Activated T-helper 2 cell treated with anti-CD3 and anti-CD28 coated beads, Interferon-gamma antibody, Interleukin-2, Interleukin-4, amounts not matched to agents 10 μg/mL and 5 μg/mL and 100 μg/mL, durations not matched to agents 14 hours and 24 hours and 36 hours (primary cell): ENCODE data around the gene OR52R1. TPM values are rescaled to one million over a fixed set of nuclear protein-coding genes. Genes with fewer than 3 reads are reported as not detected.

ENCODE experiments used
- DNase-seq: peaks from one replicate; pipeline ENCODE4 v3.0.0; 2021; ENCODE audit warnings: low spot score
- H3K27ac Mint-ChIP-seq: one replicate; pipeline ENCODE4 v1.8.0; 2021; ENCODE audit warnings: mixed read lengths
- H3K27me3 Mint-ChIP-seq: one replicate; pipeline ENCODE4 v1.8.0; 2021; ENCODE audit warnings: low read depth, mixed read lengths
- H3K36me3 Mint-ChIP-seq: one replicate; pipeline ENCODE4 v1.8.0; 2021; ENCODE audit warnings: low read depth, mixed read lengths
- H3K4me1 Mint-ChIP-seq: one replicate; pipeline ENCODE4 v1.8.0; 2021; ENCODE audit warnings: low read depth, mixed read lengths
- H3K4me3 Mint-ChIP-seq: one replicate; pipeline ENCODE4 v1.8.0; 2021; ENCODE audit warnings: low read depth, mild to moderate bottlenecking, moderate library complexity, mixed read lengths
- H3K9me3 Mint-ChIP-seq: one replicate; pipeline ENCODE4 v1.8.0; 2021; ENCODE audit warnings: mixed read lengths
- intact Hi-C: fragments of 100-400 bp; cut with micrococcal nuclease; formaldehyde crosslinking; loops from one replicate; pipeline ENCODE4 v1.15.1; 2023
- total RNA-seq: library from RNA; stranded (reverse); gene quantifications from 2 replicates; pipeline ENCODE4 v1.2.3, GENCODE V29; 2022

The OR52R1 gene
- total RNA-seq, 1 donor from 2014 or later, result not detected

DNA sequence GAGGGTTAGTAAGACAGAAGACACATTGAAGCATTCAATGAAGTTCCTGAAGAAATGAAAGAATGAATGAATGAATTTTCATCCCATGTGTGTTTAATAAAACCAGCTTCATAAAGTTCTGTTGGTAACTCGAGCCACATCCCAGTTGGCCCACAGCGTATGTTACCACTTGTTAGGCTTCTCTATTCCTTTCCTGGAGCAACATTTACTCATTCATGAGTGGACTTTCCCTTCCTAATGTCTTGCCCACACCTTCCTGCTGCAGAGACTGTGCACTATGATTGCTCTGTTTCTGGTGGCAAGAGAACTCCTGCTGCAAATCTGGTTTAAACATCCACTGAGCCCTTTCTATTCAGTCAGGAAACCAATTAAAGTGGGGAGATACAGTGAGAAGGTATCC lies 7.0 kb downstream of the OR52R1 start:
- Mint-ChIP-seq H3K27me3 (no peaks in the 10 kb centered on the region), H3K36me3 (no peaks in the 10 kb centered on the region), H3K4me3 (no peak overlapping the region), H3K27ac (no peak overlapping the region), H3K9me3 (no peaks in the 10 kb centered on the region), H3K4me1 (no peaks in the 10 kb centered on the region)
- DNase-seq, result no peak
- intact Hi-C loops, result no loop called here

DNA sequence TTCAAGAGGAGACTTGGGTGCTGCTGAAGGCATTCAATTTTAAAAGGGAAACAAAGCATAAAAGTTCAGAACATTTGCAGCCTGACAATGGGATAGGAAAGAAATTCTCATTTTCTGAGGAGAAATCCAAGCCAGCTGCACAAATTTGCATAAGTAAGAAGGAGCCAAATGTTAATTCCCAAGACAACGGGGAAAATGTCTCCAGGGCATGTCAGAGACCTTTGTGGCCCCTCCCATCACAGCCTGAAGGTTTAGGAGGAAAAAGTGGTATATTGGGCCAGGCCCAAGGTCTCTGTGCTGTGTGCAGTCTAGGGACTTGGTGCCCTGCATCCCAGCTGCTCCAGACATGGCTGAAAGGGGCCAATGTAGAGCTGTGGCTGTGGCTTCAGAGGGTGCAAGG lies 21.7 kb downstream of the OR52R1 start:
- no peaks in the 10 kb centered on the region for H3K9me3 Mint-ChIP-seq
- DNase-seq, result no peak
- H3K4me1 Mint-ChIP-seq, result no peaks in the 10 kb centered on the region
- H3K27ac Mint-ChIP-seq, result no peak overlapping the region
- intact Hi-C loops, result no loop called here
- H3K4me3 Mint-ChIP-seq, result no peak overlapping the region
- H3K36me3 Mint-ChIP-seq, result no peaks in the 10 kb centered on the region
- no peaks in the 10 kb centered on the region for H3K27me3 Mint-ChIP-seq

- Mint-ChIP-seq H3K4me1 (no peaks in the 10 kb centered on the region), H3K4me3 (no peak within 1 kb of the TSS)
Measured at GRCh38 chr11:4769838-4770237, 34.3 kb downstream of the OR52R1 start, which contains the start of gene OR51F1. Gene OR51F1, minus strand, starts transcription at chr11:4769938. Its CDS starts 0 bp downstream, at chr11:4769938.

DNA sequence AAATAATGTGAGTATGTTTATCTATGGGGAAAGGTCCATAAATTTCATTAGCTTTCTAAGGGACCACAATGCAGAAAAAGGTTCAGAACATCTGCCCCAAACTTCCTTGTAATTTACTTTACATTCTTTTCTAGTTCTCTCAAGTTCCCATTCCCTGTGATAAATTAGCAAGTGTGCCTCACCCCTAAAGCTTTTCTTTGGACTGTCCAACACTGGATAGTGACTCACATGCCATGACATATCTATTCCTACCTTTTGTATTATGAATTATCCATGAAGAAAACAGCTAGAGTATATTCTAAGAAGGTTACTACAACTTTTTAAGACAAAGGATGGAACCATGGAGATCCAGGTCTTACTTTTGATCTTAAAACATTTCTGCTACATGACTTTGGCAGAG lies 36.1 kb downstream of the OR52R1 start:
- Mint-ChIP-seq H3K27ac (no peak overlapping the region), H3K36me3 (no peaks in the 10 kb centered on the region), H3K9me3 (no peaks in the 10 kb centered on the region), H3K27me3 (no peaks in the 10 kb centered on the region), H3K4me3 (no peak overlapping the region), H3K4me1 (peaks cover under 1% of the 10 kb centered on the region)
- no peak for DNase-seq
- intact Hi-C loops, result no loop called here

More at GRCh38 chr11:4769838-4770237, 34.3 kb downstream of the OR52R1 start, which contains the start of gene OR51F1:
- intact Hi-C loops, result no loop called here
- H3K36me3 Mint-ChIP-seq, result no peaks in the 10 kb centered on the region
- no peak within 1 kb of the TSS for H3K27ac Mint-ChIP-seq
- H3K9me3 Mint-ChIP-seq, result no peaks in the 10 kb centered on the region
- DNase-seq, result no peak
- H3K27me3 Mint-ChIP-seq, result no peaks in the 10 kb centered on the region

DNA sequence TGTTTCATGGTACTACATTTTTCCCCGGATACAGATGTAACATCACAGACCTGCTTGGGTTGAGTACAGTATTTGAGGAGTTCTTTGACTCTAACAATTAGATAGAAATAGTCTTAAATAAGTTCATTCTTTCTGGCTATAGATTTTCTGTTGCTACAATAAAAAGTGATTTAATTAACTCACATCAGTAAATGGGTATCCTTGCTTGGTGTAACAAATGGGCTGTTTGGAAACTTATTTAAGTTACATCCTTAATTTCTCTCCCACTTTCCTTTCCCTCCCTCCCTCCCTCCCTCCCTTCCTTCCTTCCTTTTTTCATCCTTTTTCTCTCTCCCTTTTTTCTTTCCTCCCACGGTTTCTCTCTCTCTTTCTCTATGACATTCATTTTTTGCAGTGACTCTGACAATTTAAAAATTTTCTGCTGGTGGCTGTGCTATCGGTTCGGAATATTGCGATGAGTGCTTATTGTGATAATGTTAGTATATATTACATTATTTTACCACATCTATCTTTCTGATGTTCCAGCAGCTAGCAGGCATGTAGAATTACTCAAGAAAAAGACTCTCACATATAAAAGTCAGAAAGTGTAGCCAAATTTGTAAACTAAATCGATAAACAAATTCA lies 37.6 kb downstream of the OR52R1 start:
- intact Hi-C loops, result no loop called here
- Mint-ChIP-seq H3K36me3 (no peaks in the 10 kb centered on the region), H3K9me3 (no peaks in the 10 kb centered on the region), H3K4me3 (no peak overlapping the region), H3K27ac (no peak overlapping the region), H3K4me1 (peaks cover 2% of the 10 kb centered on the region), H3K27me3 (no peaks in the 10 kb centered on the region)
- no peak for DNase-seq

DNA sequence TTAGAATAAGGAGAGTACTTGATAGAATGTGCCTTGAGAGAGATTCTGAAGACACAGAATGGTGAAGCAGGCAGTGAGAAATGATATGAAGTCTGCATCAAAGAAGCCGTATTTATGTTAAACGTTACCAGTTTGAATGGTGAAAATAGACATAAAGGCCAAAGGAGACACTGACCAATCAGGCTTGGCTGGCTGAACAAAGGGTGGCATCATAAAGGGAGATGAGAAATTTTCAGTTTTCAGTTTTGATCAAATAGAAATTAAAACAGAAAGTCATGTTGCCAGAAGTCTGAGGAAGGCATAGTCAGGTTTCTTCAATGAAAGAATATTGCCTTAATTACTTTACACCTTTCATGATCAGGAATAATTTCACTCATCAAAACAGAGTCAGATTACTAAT lies 41.1 kb downstream of the OR52R1 start:
- intact Hi-C loops, result no loop called here
- no peaks in the 10 kb centered on the region for H3K9me3 Mint-ChIP-seq
- H3K4me3 Mint-ChIP-seq, result no peak overlapping the region
- no peak for DNase-seq
- no peak overlapping the region for H3K27ac Mint-ChIP-seq
- H3K4me1 Mint-ChIP-seq, result peaks cover 2% of the 10 kb centered on the region
- no peaks in the 10 kb centered on the region for H3K36me3 Mint-ChIP-seq
- no peaks in the 10 kb centered on the region for H3K27me3 Mint-ChIP-seq

Other genes with a start within 250 kb of the OR52R1 start
- not detected in 2 replicates for gene OR52I2, start 222.6 kb downstream of the OR52R1 start, total RNA-seq
- not detected in 2 replicates for gene OR52I1, start 210.3 kb downstream of the OR52R1 start, total RNA-seq
- gene TRIM68, start 196.1 kb downstream of the OR52R1 start, total RNA-seq, result 10.0 and 11.0 TPM in 2 replicates
- not detected in 2 replicates for gene OR51D1, start 166.9 kb downstream of the OR52R1 start, total RNA-seq
- gene OR51E1, start 160.4 kb downstream of the OR52R1 start, total RNA-seq, result not detected in 2 replicates
- gene OR51E2, start 106.5 kb downstream of the OR52R1 start, total RNA-seq, result not detected in 2 replicates
- not detected in 2 replicates for gene MMP26, start 99.6 kb downstream of the OR52R1 start, total RNA-seq
- not detected in 2 replicates for gene OR51F1, start 34.4 kb downstream of the OR52R1 start, total RNA-seq
- not detected in 2 replicates for gene OR51F2, start 16.9 kb upstream of the OR52R1 start, total RNA-seq
- gene OR51S1, start 44.8 kb upstream of the OR52R1 start, total RNA-seq, result not detected in 2 replicates
- gene OR51T1, start 77.5 kb upstream of the OR52R1 start, total RNA-seq, result not detected in 2 replicates
- gene OR51A7, start 99.4 kb upstream of the OR52R1 start, total RNA-seq, result not detected in 2 replicates
- gene OR51G2, start 115.0 kb upstream of the OR52R1 start, total RNA-seq, result not detected in 2 replicates
- not detected in 2 replicates for gene OR51G1, start 120.0 kb upstream of the OR52R1 start, total RNA-seq
- gene OR51A4, start 143.2 kb upstream of the OR52R1 start, total RNA-seq, result not detected in 2 replicates
- gene OR51A2, start 151.3 kb upstream of the OR52R1 start, total RNA-seq, result not detected in 2 replicates
- gene OR51L1, start 190.5 kb upstream of the OR52R1 start, total RNA-seq, result not detected in 2 replicates
- gene OR52J3, start 242.1 kb upstream of the OR52R1 start, total RNA-seq, result not detected in 2 replicates